ENCODE data around the gene CPNE6. TPM values are rescaled to one million over a fixed set of nuclear protein-coding genes. Genes with fewer than 3 reads are reported as not detected.

The CPNE6 gene
- total RNA-seq, 2 experiments from 2014 or later: not detected

DNA sequence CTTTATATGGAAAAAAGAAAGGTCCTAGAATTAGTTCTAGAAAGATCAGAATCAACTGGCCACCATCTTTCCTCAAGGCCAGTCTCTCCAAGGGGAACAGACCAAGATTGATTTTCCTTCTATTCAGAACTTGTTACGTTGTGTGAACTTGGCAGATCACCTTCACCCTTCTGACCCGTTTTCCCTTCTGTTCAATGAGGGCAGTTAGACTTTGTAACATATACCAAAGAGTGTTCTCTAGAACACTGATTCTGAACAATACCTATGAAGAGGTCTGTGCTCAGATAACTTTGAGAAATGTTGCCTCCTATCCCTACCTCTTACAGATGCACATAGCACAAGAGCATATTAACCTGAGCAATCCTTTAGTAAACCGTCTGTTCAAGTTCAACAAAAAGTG, 12.1 kb downstream of the CPNE6 start:
- CTCF ChIA-PET: interaction anchor here (3.6 kb wide), 1 partner anchor 25 kb away, joined by 33 read pairs; no protein-coding TSS in a partner anchor
- H3K4me3 Mint-ChIP-seq: no peak overlapping the region
- H3K9me3 Mint-ChIP-seq: no peaks in the 10 kb centered on the region
- POLR2A ChIA-PET: interaction anchor here (0.9 to 5.1 kb wide), 2 partner anchors 10 to 31 kb away, joined by 4 to 105 read pairs; partner anchors contain the start of genes DCAF11, NRL and PCK2
- no peak overlapping the region for H3K27ac Mint-ChIP-seq
- peaks cover 11% of the 10 kb centered on the region for H3K27me3 Mint-ChIP-seq
- DNase-seq: no peak
- H3K4me1 Mint-ChIP-seq: peaks cover 25% of the 10 kb centered on the region
- no peaks in the 10 kb centered on the region for H3K36me3 Mint-ChIP-seq (ENCODE audit: low read depth)

GRCh38 chr14:24084440-24084839, 13.1 kb downstream of the CPNE6 start:
- no peaks in the 10 kb centered on the region for H3K36me3 Mint-ChIP-seq (ENCODE audit: low read depth)
- H3K9me3 Mint-ChIP-seq: no peaks in the 10 kb centered on the region
- peaks cover 11% of the 10 kb centered on the region for H3K27me3 Mint-ChIP-seq
- no peak overlapping the region for H3K27ac Mint-ChIP-seq
- DNase-seq: no peak
- H3K4me3 Mint-ChIP-seq: no peak overlapping the region
- ChIA-PET CTCF (interaction anchor here (0.7 to 3.1 kb wide), 3 partner anchors 10 to 24 kb away, joined by 3 to 9 read pairs (median 3); partner anchors contain the start of gene PCK2), POLR2A (interaction anchor here (1.1 to 3.2 kb wide), 3 partner anchors 8 to 30 kb away, joined by 4 to 13 read pairs (median 9); partner anchors contain the start of genes DCAF11, NRL and PCK2)
- peaks cover 21% of the 10 kb centered on the region for H3K4me1 Mint-ChIP-seq

- peaks cover 19% of the 10 kb centered on the region for H3K4me1 Mint-ChIP-seq
- H3K27ac Mint-ChIP-seq: no peak overlapping the region
- H3K36me3 Mint-ChIP-seq (ENCODE audit: low read depth): no peaks in the 10 kb centered on the region
- peaks cover 11% of the 10 kb centered on the region for H3K27me3 Mint-ChIP-seq
- no peak for DNase-seq
- H3K4me3 Mint-ChIP-seq: no peak overlapping the region
- ChIA-PET CTCF (interaction anchor here (0.7 to 3.1 kb wide), 3 partner anchors 10 to 23 kb away, joined by 3 to 9 read pairs (median 3); no protein-coding TSS in a partner anchor), POLR2A (interaction anchor here (2.0 to 3.2 kb wide), 2 partner anchors 9 to 29 kb away, joined by 9 to 13 read pairs; partner anchors contain the start of genes DCAF11, NRL and PCK2)
- H3K9me3 Mint-ChIP-seq: no peaks in the 10 kb centered on the region
Observed at GRCh38 chr14:24085215-24085614, 13.9 kb downstream of the CPNE6 start.

GRCh38 chr14:24086193-24086955, 15.0 kb downstream of the CPNE6 start:
- H3K36me3 Mint-ChIP-seq (ENCODE audit: low read depth): no peaks in the 10 kb centered on the region
- no peak overlapping the region for H3K27ac Mint-ChIP-seq
- ChIA-PET POLR2A (interaction anchor here (2.0 to 3.2 kb wide), 2 partner anchors 8 to 28 kb away, joined by 9 to 13 read pairs; partner anchors contain the start of genes DCAF11, NRL and PCK2), CTCF (interaction anchor here (0.7 to 3.1 kb wide), 5 partner anchors 11 to 30 kb away, joined by 3 to 9 read pairs (median 3); no protein-coding TSS in a partner anchor)
- DNase-seq: no peak
- H3K4me3 Mint-ChIP-seq: no peak overlapping the region
- H3K4me1 Mint-ChIP-seq: peaks cover 14% of the 10 kb centered on the region
- H3K9me3 Mint-ChIP-seq: no peaks in the 10 kb centered on the region
- peaks cover 11% of the 10 kb centered on the region for H3K27me3 Mint-ChIP-seq

DNA sequence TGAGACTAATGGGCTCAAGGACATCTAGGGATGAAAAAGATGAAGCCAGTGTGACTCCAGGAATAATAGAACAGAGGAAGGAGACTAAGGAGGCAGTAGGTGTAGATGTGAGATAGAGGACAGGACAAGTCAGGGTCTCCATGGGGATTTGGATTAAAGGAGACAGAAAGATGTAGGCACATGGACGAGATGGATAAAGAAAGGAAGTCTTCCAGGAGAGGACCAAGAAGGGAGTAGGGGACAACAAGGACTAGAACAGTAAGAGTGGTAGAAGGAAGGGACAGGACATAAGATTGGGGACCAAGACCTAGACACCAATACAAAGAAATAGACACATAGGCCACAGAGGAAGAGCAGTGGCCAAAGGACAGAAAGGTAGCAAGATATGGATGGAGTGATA, 15.6 kb downstream of the CPNE6 start:
- Mint-ChIP-seq H3K9me3 (no peaks in the 10 kb centered on the region), H3K36me3 (ENCODE audit: low read depth) (no peaks in the 10 kb centered on the region), H3K4me3 (no peak overlapping the region), H3K4me1 (peaks cover 10% of the 10 kb centered on the region), H3K27ac (no peak overlapping the region), H3K27me3 (peaks cover 9% of the 10 kb centered on the region)
- ChIA-PET CTCF (interaction anchor here (1.5 to 3.1 kb wide), 2 partner anchors 21 to 28 kb away, joined by 8 to 9 read pairs; no protein-coding TSS in a partner anchor), POLR2A (interaction anchor here (3.2 kb wide), 1 partner anchor 8 kb away, joined by 13 read pairs; the partner anchor contains the start of gene PCK2)
- no peak for DNase-seq

DNA sequence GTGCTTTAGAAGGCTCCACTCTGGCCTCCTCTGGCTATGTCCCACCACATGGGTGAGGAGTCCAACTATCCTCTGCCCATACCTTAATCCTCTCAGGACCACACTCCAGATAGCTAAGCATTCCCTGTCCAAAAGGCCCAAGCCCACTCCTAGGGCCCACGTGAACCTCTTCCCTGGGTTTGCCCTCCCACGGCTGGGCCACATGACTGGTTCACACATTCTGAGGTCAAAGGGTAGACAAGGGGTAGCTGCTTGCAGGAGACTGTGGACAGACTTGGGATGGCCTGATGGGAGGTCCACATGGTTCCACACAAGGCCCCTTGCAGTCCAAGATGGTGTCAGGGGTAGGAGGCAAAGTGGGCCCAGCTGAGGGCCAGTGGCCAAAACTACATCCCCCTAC, 16.7 kb downstream of the CPNE6 start:
- CTCF ChIA-PET: interaction anchor here (1.2 to 12.0 kb wide), 3 partner anchors 13 to 32 kb away, joined by 3 to 254 read pairs (median 216); no protein-coding TSS in a partner anchor
- POLR2A ChIA-PET: no interaction called here
- Mint-ChIP-seq H3K9me3 (no peaks in the 10 kb centered on the region), H3K36me3 (ENCODE audit: low read depth) (no peaks in the 10 kb centered on the region), H3K4me1 (peaks cover 15% of the 10 kb centered on the region), H3K4me3 (no peak overlapping the region), H3K27me3 (peaks cover 3% of the 10 kb centered on the region), H3K27ac (no peak overlapping the region)
- DNase-seq: no peak

DNA sequence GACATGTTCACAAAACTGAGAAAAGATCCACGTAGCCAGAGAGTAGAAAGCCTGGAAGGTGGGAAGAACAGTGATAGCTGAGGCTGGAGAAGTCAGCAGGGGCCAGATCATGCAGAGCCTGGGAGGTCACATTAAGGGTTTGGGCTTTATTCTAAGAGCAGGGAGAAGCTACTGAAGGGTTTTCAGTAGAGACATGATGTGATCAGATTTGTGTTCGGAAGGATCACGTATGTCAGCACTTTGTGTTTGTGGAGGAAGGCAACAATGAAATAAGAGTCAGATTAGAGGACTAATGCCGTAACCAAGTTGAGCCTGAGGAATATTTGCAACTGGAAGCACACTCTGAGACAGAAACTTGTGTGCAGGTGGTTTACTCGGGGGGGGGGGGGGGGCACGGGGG, 18.5 kb downstream of the CPNE6 start:
- ChIA-PET CTCF (interaction anchor here (1.1 to 12.0 kb wide), 12 partner anchors 9 to 459 kb away, joined by 3 to 254 read pairs (median 8); partner anchors contain the start of genes DCAF11, EMC9, IRF9 and NRL), POLR2A (interaction anchor here (0.8 to 10.0 kb wide), 7 partner anchors 9 to 46 kb away, joined by 3 to 145 read pairs (median 11); partner anchors contain the start of genes DCAF11, NRL and PSME1)
- no peak for DNase-seq
- H3K27ac Mint-ChIP-seq: no peak overlapping the region
- H3K9me3 Mint-ChIP-seq: no peaks in the 10 kb centered on the region
- H3K4me1 Mint-ChIP-seq: peaks cover 22% of the 10 kb centered on the region
- H3K27me3 Mint-ChIP-seq: no peaks in the 10 kb centered on the region
- H3K36me3 Mint-ChIP-seq (ENCODE audit: low read depth): peaks cover 3% of the 10 kb centered on the region
- H3K4me3 Mint-ChIP-seq: no peak overlapping the region

DNA sequence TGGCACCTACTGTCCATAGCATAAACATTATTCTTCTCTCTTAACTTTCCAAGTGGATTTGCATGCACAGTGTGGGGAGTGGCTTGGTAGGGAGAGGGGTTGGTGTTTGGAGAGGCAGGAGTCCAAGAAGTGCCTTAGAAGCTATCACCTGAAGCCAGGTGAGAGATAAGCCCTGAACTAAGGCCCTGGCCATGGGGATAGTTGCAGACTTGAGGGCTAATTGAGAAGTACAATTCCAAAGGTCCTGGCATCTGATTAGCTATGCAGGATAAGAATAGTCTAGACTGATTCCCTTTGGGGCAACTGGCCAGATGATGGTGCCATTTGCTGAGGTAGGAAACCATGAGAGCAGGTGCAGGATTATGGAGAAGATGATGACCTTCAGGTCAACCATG, 20.7 kb downstream of the CPNE6 start:
- no peak overlapping the region for H3K4me3 Mint-ChIP-seq
- H3K4me1 Mint-ChIP-seq: peaks cover 37% of the 10 kb centered on the region
- CTCF ChIA-PET: interaction anchor here (0.7 to 12.0 kb wide), 15 partner anchors 11 to 533 kb away, joined by 3 to 254 read pairs (median 4); partner anchors contain the start of genes CARMIL3, DCAF11, DHRS1 and DHRS4L2
- peak overlapping the region; percentile 19 for H3K27ac Mint-ChIP-seq
- DNase-seq: no peak
- H3K36me3 Mint-ChIP-seq (ENCODE audit: low read depth): peaks cover 21% of the 10 kb centered on the region
- H3K9me3 Mint-ChIP-seq: no peaks in the 10 kb centered on the region
- POLR2A ChIA-PET: interaction anchor here (1.2 to 10.0 kb wide), 8 partner anchors 11 to 338 kb away, joined by 3 to 149 read pairs (median 52); partner anchors contain the start of genes DCAF11, DHRS4L2, IRF9 and KHNYN
- no peaks in the 10 kb centered on the region for H3K27me3 Mint-ChIP-seq

DNA sequence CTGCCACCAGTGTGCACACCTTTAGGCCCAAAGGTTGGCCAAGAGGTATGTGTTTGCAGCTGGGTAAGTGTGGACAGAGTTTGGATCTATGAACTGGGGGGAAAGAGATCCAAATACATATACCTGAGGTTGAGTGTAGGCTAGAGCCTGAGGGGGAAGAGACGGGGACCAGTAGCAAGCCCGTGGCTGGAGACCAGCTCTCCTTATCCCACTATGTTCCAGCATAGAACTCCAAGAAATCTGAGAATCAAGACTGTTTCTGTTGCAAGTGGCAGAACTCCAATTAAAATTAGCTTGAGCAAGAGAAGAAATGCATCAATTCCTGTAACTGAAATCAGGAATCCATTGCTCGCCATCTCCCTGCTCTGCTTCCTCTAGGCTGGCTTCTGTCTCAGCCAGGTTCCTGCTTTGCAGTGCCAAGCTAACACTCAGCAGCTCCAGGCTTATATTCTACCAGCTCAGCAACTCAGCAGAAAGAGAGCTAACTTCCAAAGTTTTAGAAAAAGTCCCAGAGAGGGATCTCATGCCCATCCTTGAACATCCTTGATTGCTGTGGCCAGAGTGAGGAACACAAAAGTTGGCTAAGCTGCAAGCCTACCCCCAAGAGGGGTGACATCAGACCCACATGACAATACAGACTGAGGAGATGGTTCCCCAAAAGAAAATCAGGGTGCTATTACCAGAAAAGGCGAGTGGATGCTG, 21.3 kb downstream of the CPNE6 start:
- H3K27ac Mint-ChIP-seq: peak overlapping the region; percentile 70
- H3K9me3 Mint-ChIP-seq: no peaks in the 10 kb centered on the region
- peaks cover 21% of the 10 kb centered on the region for H3K36me3 Mint-ChIP-seq (ENCODE audit: low read depth)
- H3K4me3 Mint-ChIP-seq: peak overlapping the region; percentile 100
- ChIA-PET CTCF (interaction anchor here (0.8 to 12.0 kb wide), 15 partner anchors 12 to 339 kb away, joined by 3 to 254 read pairs (median 4); partner anchors contain the start of genes CARMIL3, DCAF11, DHRS1 and DHRS4L2), POLR2A (interaction anchor here (0.7 to 10.0 kb wide), 13 partner anchors 8 to 121 kb away, joined by 3 to 149 read pairs (median 23); partner anchors contain the start of genes CARMIL3, CHMP4A, DCAF11 and DHRS4L2)
- DNase-seq: no peak
- H3K4me1 Mint-ChIP-seq: peaks cover 37% of the 10 kb centered on the region
- no peaks in the 10 kb centered on the region for H3K27me3 Mint-ChIP-seq

DNA sequence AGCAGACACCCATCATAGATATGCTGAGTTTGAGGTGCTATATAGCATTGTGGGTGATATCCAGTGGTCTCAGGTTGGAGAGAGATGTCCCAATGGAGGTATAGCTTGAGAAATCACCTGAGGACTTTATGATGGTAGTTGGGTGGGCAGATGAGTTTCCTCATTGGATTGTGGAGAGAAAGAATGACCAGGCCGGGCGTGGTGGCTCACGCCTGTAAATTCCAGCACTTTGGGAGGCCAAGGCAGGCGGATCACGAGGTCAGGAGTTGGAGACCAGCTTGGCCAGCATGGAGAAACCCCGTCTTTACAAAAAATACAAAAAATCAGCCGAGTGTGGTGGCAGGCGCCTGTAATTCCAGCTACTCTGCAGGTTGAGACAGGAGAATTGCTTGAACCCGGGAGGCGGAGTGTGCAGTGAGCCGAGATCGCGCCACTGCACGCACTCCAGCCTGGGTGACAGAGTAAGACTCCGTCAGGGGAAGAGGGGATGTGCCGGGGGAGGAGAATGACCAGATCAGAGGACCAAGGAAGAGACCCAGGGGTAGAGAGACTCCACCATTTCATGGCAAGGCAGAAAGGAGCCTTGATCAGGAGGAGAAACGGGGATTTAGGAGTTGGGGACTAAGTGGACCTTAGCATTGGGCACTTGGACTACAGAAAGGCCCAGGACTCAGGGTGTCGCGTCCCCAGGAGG, 22.0 kb downstream of the CPNE6 start:
- ChIA-PET CTCF (interaction anchor here (1.0 to 12.0 kb wide), 17 partner anchors 9 to 207 kb away, joined by 3 to 254 read pairs (median 6); partner anchors contain the start of genes CARMIL3, DCAF11, DHRS1 and DHRS4L2), POLR2A (interaction anchor here (0.7 to 10.0 kb wide), 18 partner anchors 8 to 120 kb away, joined by 3 to 149 read pairs (median 12); partner anchors contain the start of genes CARMIL3, CHMP4A, DCAF11 and DHRS4L2)
- Mint-ChIP-seq H3K9me3 (no peaks in the 10 kb centered on the region), H3K4me3 (peak overlapping the region; percentile 100), H3K4me1 (peaks cover 38% of the 10 kb centered on the region), H3K36me3 (ENCODE audit: low read depth) (peaks cover 25% of the 10 kb centered on the region), H3K27ac (peak overlapping the region; percentile 70), H3K27me3 (no peaks in the 10 kb centered on the region)
- DNase-seq: no peak
